AG09309 (cell line): ENCODE data around the gene MLH1.

ENCODE experiments used
- DNase-seq: peaks from one replicate; pipeline ENCODE4 v3.0.0-alpha.2; 2010; ENCODE audit warnings: low read depth
- H3K4me3 ChIP-seq: 2 replicates; pipeline ENCODE4 v1.5.1; 2011; ENCODE audit warnings: mild to moderate bottlenecking, low read depth, low read length, moderate library complexity; ENCODE audit not compliant: control insufficient read depth
- CTCF ChIP-seq: IDR thresholded peaks from 2 replicates; pipeline ENCODE4 v1.5.1; 2011; ENCODE audit warnings: mild to moderate bottlenecking, low read depth, low read length, inconsistent platforms; ENCODE audit not compliant: insufficient read depth, control insufficient read depth; ENCODE audit errors: missing control alignments

Gene MLH1

GRCh38 chr3:36973139-36973538 lies 20.2 kb upstream of the MLH1 start:
- H3K4me3 ChIP-seq: no peak overlapping the region
- no peak for DNase-seq
- no peak for TF ChIP-seq CTCF

GRCh38 chr3:36981006-36981405 lies 12.3 kb upstream of the MLH1 start:
- no peak overlapping the region for H3K4me3 ChIP-seq
- TF ChIP-seq CTCF: no peak
- DNase-seq: no peak

GRCh38 chr3:36988356-36988755 lies 5.0 kb upstream of the MLH1 start:
- no peak overlapping the region for H3K4me3 ChIP-seq
- no peak for TF ChIP-seq CTCF
- DNase-seq: no peak

- TF ChIP-seq CTCF: no peak
- no peak overlapping the region for H3K4me3 ChIP-seq
- no peak for DNase-seq
Measured at GRCh38 chr3:36989005-36989404, 4.3 kb upstream of the MLH1 start.

GRCh38 chr3:36989568-36989967 lies 3.8 kb upstream of the MLH1 start:
- no peak for TF ChIP-seq CTCF
- H3K4me3 ChIP-seq: no peak overlapping the region
- no peak for DNase-seq

GRCh38 chr3:36991147-36991546 lies 2.2 kb upstream of the MLH1 start:
- H3K4me3 ChIP-seq: peak overlapping the region; percentile 75
- DNase-seq: no peak
- no peak for TF ChIP-seq CTCF
